Trophoblast cell (in vitro differentiated cells and primary cell): Measurements from ENCODE around the gene DBNDD1.
"Not testable (repeated sequence)": the region's sequence is repeated elsewhere in the genome, so short reads cannot be mapped to it uniquely, and the experiment has no call there.

Experiments used
- DNase-seq, 2 donors: peaks; one replicate each; pipeline ENCODE4 v3.0.0-alpha.2; 2016
- H2AFZ ChIP-seq: 2 replicates; pipeline ENCODE4 v1.6.1; 2013; ENCODE audit warnings: low read length, moderate library complexity, mild to moderate bottlenecking; ENCODE audit not compliant: insufficient read depth, poor library complexity
- H2AK5ac ChIP-seq: 2 replicates; pipeline ENCODE4 v1.6.1; 2013; ENCODE audit warnings: mild to moderate bottlenecking, low read length
- H2BK120ac ChIP-seq: 2 replicates; pipeline ENCODE4 v1.6.1; 2013; ENCODE audit warnings: low read length, mild to moderate bottlenecking, moderate library complexity; ENCODE audit not compliant: insufficient read depth, poor library complexity
- H2BK12ac ChIP-seq: 2 replicates; pipeline ENCODE4 v1.6.1; 2013; ENCODE audit warnings: mild to moderate bottlenecking, low read length, moderate library complexity
- H2BK5ac ChIP-seq: 2 replicates; pipeline ENCODE4 v1.6.1; 2013; ENCODE audit warnings: low read length, low read depth, moderate library complexity, mild to moderate bottlenecking; ENCODE audit not compliant: poor library complexity
- H3K14ac ChIP-seq: 2 replicates; pipeline ENCODE4 v1.6.1; 2013; ENCODE audit warnings: mild to moderate bottlenecking, low read length
- H3K18ac ChIP-seq: 2 replicates; pipeline ENCODE4 v1.6.1; 2013; ENCODE audit warnings: mild to moderate bottlenecking, low read length
- H3K23ac ChIP-seq: 2 replicates; pipeline ENCODE4 v1.6.1; 2013; ENCODE audit warnings: low read length
- H3K27ac ChIP-seq: 2 replicates; pipeline ENCODE4 v1.5.1; 2013; ENCODE audit warnings: low read depth, mild to moderate bottlenecking, inconsistent platforms, low read length, moderate library complexity
- H3K27me3 ChIP-seq: 2 replicates; pipeline ENCODE4 v1.6.1; 2013; ENCODE audit warnings: inconsistent platforms, mild to moderate bottlenecking, low read length, moderate library complexity; ENCODE audit not compliant: insufficient read depth
- H3K36me3 ChIP-seq, 2 experiments: 1 replicate in 1 of 2; 2 replicates in 1 of 2; pipeline ENCODE4 v1.6.1; 2013; ENCODE audit warnings: low read length in 2 of 2, mild to moderate bottlenecking in 2 of 2, moderate library complexity in 1 of 2; ENCODE audit not compliant: insufficient read depth in 2 of 2, control insufficient read depth in 1 of 2
- H3K4ac ChIP-seq: 2 replicates; pipeline ENCODE4 v1.6.1; 2013; ENCODE audit warnings: low read depth, mild to moderate bottlenecking, low read length, moderate library complexity
- H3K4me1 ChIP-seq, 2 experiments: 1 replicate in 1 of 2; 2 replicates in 1 of 2; pipeline ENCODE4 v1.6.1; 2013; ENCODE audit warnings: low read length in 2 of 2, mild to moderate bottlenecking in 2 of 2, moderate library complexity in 1 of 2; ENCODE audit not compliant: insufficient read depth in 2 of 2, control insufficient read depth in 1 of 2
- H3K4me2 ChIP-seq: 2 replicates; pipeline ENCODE4 v1.6.1; 2013; ENCODE audit warnings: inconsistent platforms, mild to moderate bottlenecking, low read length, moderate library complexity
- H3K4me3 ChIP-seq: 2 replicates; pipeline ENCODE4 v1.5.1; 2013; ENCODE audit warnings: mild to moderate bottlenecking, low read depth, low read length, inconsistent platforms
- H3K79me1 ChIP-seq: one replicate; pipeline ENCODE4 v1.6.1; 2013; ENCODE audit warnings: low read length
- H3K79me2 ChIP-seq: 2 replicates; pipeline ENCODE4 v1.6.1; 2013; ENCODE audit warnings: low read length, mild to moderate bottlenecking; ENCODE audit not compliant: control insufficient read depth, insufficient read depth, poor library complexity
- H3K9ac ChIP-seq: 2 replicates; pipeline ENCODE4 v1.6.1; 2013; ENCODE audit warnings: mild to moderate bottlenecking, low read length
- H3K9me3 ChIP-seq: 2 replicates; pipeline ENCODE4 v1.6.1; 2013; ENCODE audit warnings: low read depth, mild to moderate bottlenecking, control low read depth, inconsistent platforms, low read length; ENCODE audit not compliant: insufficient read depth
- H4K12ac ChIP-seq: 2 replicates; pipeline ENCODE4 v1.6.1; 2013; ENCODE audit warnings: low read depth, mild to moderate bottlenecking, low read length, moderate library complexity
- H4K8ac ChIP-seq: 2 replicates; pipeline ENCODE4 v1.6.1; 2013; ENCODE audit warnings: low read depth, mild to moderate bottlenecking, low read length, moderate library complexity
- H4K91ac ChIP-seq: one replicate; pipeline ENCODE4 v1.6.1; 2013; ENCODE audit warnings: low read depth, mild to moderate bottlenecking, low read length, moderate library complexity
- WGBS: extraction: QIAGEN DNeasy Blood & Tissue Kit; methylation state at CpG from one replicate; pipeline ENCODE4 v1.1.7; 2013; ENCODE audit warnings: missing lambda C conversion rate; ENCODE audit not compliant: insufficient read length, insufficient coverage; ENCODE audit errors: extremely low coverage; 5-methylcytosine and 5-hydroxymethylcytosine counted together

The DBNDD1 gene

GRCh38 chr16:89994721-89995474 is 24.4 kb downstream of the DBNDD1 start:
- peak overlapping the region; percentile 36 for H3K14ac ChIP-seq
- H3K4me1 ChIP-seq, H3K4ac ChIP-seq, H3K4me3 ChIP-seq, H3K79me2 ChIP-seq, H3K4me2 ChIP-seq, H2BK12ac ChIP-seq, H2BK120ac ChIP-seq, H3K23ac ChIP-seq, H3K9ac ChIP-seq, H2AFZ ChIP-seq, H3K27me3 ChIP-seq, H2AK5ac ChIP-seq, H4K12ac ChIP-seq: not testable (repeated sequence)
- peak overlapping the region; percentile 35 for H4K8ac ChIP-seq
- peak overlapping the region; percentile 92 for H3K27ac ChIP-seq
- H2BK5ac ChIP-seq = peak overlapping the region; percentile 66
- peaks cover 17% of the 10 kb centered on the region for H3K79me1 ChIP-seq
- peak overlapping the region; percentile 77 for H3K18ac ChIP-seq
- peak overlapping the region; percentile 87 for H4K91ac ChIP-seq
- peaks cover 24% of the 10 kb centered on the region for H3K9me3 ChIP-seq
- WGBS = no CpG with 5 or more reads among the region's 8 CpGs
- H3K36me3 ChIP-seq = peaks cover 62 to 70% of the 10 kb centered on the region in 2 experiments
- DNase-seq = peak; percentile 80 to 81

- no peak overlapping the region for H2AFZ ChIP-seq
- H3K79me2 ChIP-seq = no peaks in the 10 kb centered on the region
- no peak overlapping the region for H3K4ac ChIP-seq
- H2AK5ac ChIP-seq = no peak overlapping the region
- WGBS = no CpG with 5 or more reads among the region's 7 CpGs
- peak overlapping the region; percentile 57 for H4K8ac ChIP-seq
- H3K27ac ChIP-seq = peak overlapping the region; percentile 92
- H4K91ac ChIP-seq = peak overlapping the region; percentile 37
- no peak overlapping the region for H2BK120ac ChIP-seq
- H3K9me3 ChIP-seq = peaks cover 24% of the 10 kb centered on the region
- H4K12ac ChIP-seq = no peak overlapping the region
- peaks cover 0 to 5% of the 10 kb centered on the region in 2 experiments for H3K4me1 ChIP-seq
- peak overlapping the region; percentile 67 for H3K18ac ChIP-seq
- peak overlapping the region; percentile 42 for H2BK12ac ChIP-seq
- no peaks in the 10 kb centered on the region for H3K27me3 ChIP-seq
- H3K36me3 ChIP-seq = peaks cover 63 to 69% of the 10 kb centered on the region in 2 experiments
- peak overlapping the region; percentile 36 for H3K14ac ChIP-seq
- H3K9ac ChIP-seq = no peak overlapping the region
- no peak overlapping the region for H3K4me3 ChIP-seq
- H3K4me2 ChIP-seq = no peak overlapping the region
- H2BK5ac ChIP-seq = peak overlapping the region; percentile 50
- peaks cover 17% of the 10 kb centered on the region for H3K79me1 ChIP-seq
- DNase-seq = no peak
- H3K23ac ChIP-seq = no peak overlapping the region
These were observed 24.9 kb downstream of the DBNDD1 start for GRCh38 chr16:89994389-89994720.

- Histone ChIP-seq H2BK12ac (no peak overlapping the region), H3K36me3 (peaks cover 64 to 70% of the 10 kb centered on the region in 2 experiments)
- no peak for DNase-seq
These were observed 25.3 kb downstream of the DBNDD1 start for GRCh38 chr16:89993971-89994370.

GRCh38 chr16:89993377-89993776 is 25.9 kb downstream of the DBNDD1 start:
- H2BK5ac ChIP-seq = no peak overlapping the region
- no peak overlapping the region for H2BK120ac ChIP-seq
- H3K79me1 ChIP-seq = peaks cover 17% of the 10 kb centered on the region
- H3K27ac ChIP-seq = no peak overlapping the region
- H3K4me2 ChIP-seq = no peak overlapping the region
- H2BK12ac ChIP-seq = no peak overlapping the region
- no peak overlapping the region for H3K9ac ChIP-seq
- H4K12ac ChIP-seq = no peak overlapping the region
- no peaks in the 10 kb centered on the region for H3K79me2 ChIP-seq
- H4K8ac ChIP-seq = no peak overlapping the region
- no peak overlapping the region for H4K91ac ChIP-seq
- H3K4me1 ChIP-seq = peaks cover 0 to 5% of the 10 kb centered on the region in 2 experiments
- peaks cover 65 to 69% of the 10 kb centered on the region in 2 experiments for H3K36me3 ChIP-seq
- no peak overlapping the region for H3K14ac ChIP-seq
- H3K9me3 ChIP-seq = peaks cover 24% of the 10 kb centered on the region
- H3K18ac ChIP-seq = no peak overlapping the region
- DNase-seq = no peak
- no peak overlapping the region for H2AK5ac ChIP-seq
- H3K23ac ChIP-seq = no peak overlapping the region
- H2AFZ ChIP-seq = no peak overlapping the region
- H3K27me3 ChIP-seq = no peaks in the 10 kb centered on the region
- H3K4ac ChIP-seq = no peak overlapping the region
- no CpG with 5 or more reads among the region's 4 CpGs for WGBS
- H3K4me3 ChIP-seq = no peak overlapping the region

More at GRCh38 chr16:89993971-89994370, 25.3 kb downstream of the DBNDD1 start:
- Histone ChIP-seq H2AFZ (no peak overlapping the region), H3K9ac (no peak overlapping the region), H3K27me3 (no peaks in the 10 kb centered on the region), H4K12ac (no peak overlapping the region), H4K8ac (no peak overlapping the region), H3K9me3 (peaks cover 24% of the 10 kb centered on the region), H2BK5ac (no peak overlapping the region), H2BK120ac (no peak overlapping the region), H3K4me2 (no peak overlapping the region), H3K18ac (peak overlapping the region; percentile 67), H3K14ac (peak overlapping the region; percentile 36), H3K79me2 (no peaks in the 10 kb centered on the region), H3K79me1 (peaks cover 17% of the 10 kb centered on the region), H3K4me3 (no peak overlapping the region), H3K27ac (peak overlapping the region; percentile 92), H4K91ac (peak overlapping the region; percentile 30), H3K4ac (no peak overlapping the region), H3K23ac (no peak overlapping the region), H2AK5ac (no peak overlapping the region), H3K4me1 (peaks cover 0 to 5% of the 10 kb centered on the region in 2 experiments)
- WGBS = no CpG with 5 or more reads among the region's 7 CpGs
